Keratinocyte (primary cell): ENCODE results near the gene PEAK3. TPM values are rescaled to one million over a fixed set of nuclear protein-coding genes. Genes with fewer than 3 reads are reported as not detected.

Experiments used
- DNase-seq: peaks from one replicate; pipeline ENCODE4 v3.0.0-alpha.2; 2011; ENCODE audit warnings: low read depth, missing footprints, low spot score
- FAIRE-seq: peaks from 2 replicates; lab custom pipeline; 2011; peaks lifted over from hg19 to GRCh38; lab: Jason Lieb, UNC
- H2AFZ ChIP-seq: 2 replicates; pipeline ENCODE4 v1.6.0; 2012; ENCODE audit warnings: low read length, control low read depth, inconsistent platforms; ENCODE audit not compliant: control insufficient read depth
- H3K27ac ChIP-seq: 2 replicates; pipeline ENCODE4 v1.5.1; 2011; ENCODE audit warnings: low read length; ENCODE audit not compliant: control insufficient read depth, insufficient read depth
- H3K27me3 ChIP-seq: 3 replicates; pipeline ENCODE4 v1.6.0; 2011; ENCODE audit warnings: low read length; ENCODE audit not compliant: control insufficient read depth, insufficient read depth; ENCODE audit errors: extremely low read depth
- H3K36me3 ChIP-seq, 2 experiments: 2 replicates in 1 of 2; 3 replicates in 1 of 2; pipeline ENCODE4 v1.5.1; 2011; ENCODE audit warnings: low read length in 2 of 2, mild to moderate bottlenecking in 1 of 2; ENCODE audit not compliant: control insufficient read depth in 2 of 2, insufficient read depth in 2 of 2; ENCODE audit errors: extremely low read depth in 1 of 2
- H3K4me1 ChIP-seq: 3 replicates; pipeline ENCODE4 v1.5.1; 2011; ENCODE audit warnings: low read length; ENCODE audit not compliant: control insufficient read depth, insufficient read depth; ENCODE audit errors: extremely low read depth
- H3K4me2 ChIP-seq: 3 replicates; pipeline ENCODE4 v1.6.0; 2011; ENCODE audit warnings: low read depth, low read length; ENCODE audit not compliant: control insufficient read depth, insufficient read depth; ENCODE audit errors: extremely low read depth
- H3K4me3 ChIP-seq, 3 experiments: fragments of 200-600 bp in 1 of 3; sonication (generic) in 1 of 3; 2 replicates in 2 of 3; 3 replicates in 1 of 3; pipeline ENCODE4 v1.5.1; 2011 to 2016; ENCODE audit warnings: low read length in 3 of 3, mild to moderate bottlenecking in 3 of 3, control low read depth in 2 of 3, inconsistent platforms in 1 of 3, low read depth in 1 of 3, mixed read lengths in 1 of 3, mixed run types in 1 of 3, moderate library complexity in 1 of 3; ENCODE audit not compliant: control insufficient read depth in 2 of 3, insufficient read depth in 2 of 3; ENCODE audit errors: extremely low read depth in 1 of 3
- H3K79me2 ChIP-seq: 2 replicates; pipeline ENCODE4 v1.6.0; 2012; ENCODE audit warnings: low read length; ENCODE audit not compliant: control insufficient read depth, insufficient read depth
- H3K9ac ChIP-seq: 3 replicates; pipeline ENCODE4 v1.6.0; 2011; ENCODE audit warnings: low read length; ENCODE audit not compliant: control insufficient read depth, insufficient read depth; ENCODE audit errors: extremely low read depth
- H3K9me1 ChIP-seq: 3 replicates; pipeline ENCODE4 v1.6.0; 2011; ENCODE audit warnings: low read length; ENCODE audit not compliant: control insufficient read depth, insufficient read depth; ENCODE audit errors: extremely low read depth
- H3K9me3 ChIP-seq: 2 replicates; pipeline ENCODE4 v1.5.1; 2012; ENCODE audit warnings: low read depth, low read length; ENCODE audit not compliant: control insufficient read depth
- H4K20me1 ChIP-seq: 3 replicates; pipeline ENCODE4 v1.6.0; 2011; ENCODE audit warnings: low read length; ENCODE audit not compliant: control insufficient read depth, insufficient read depth; ENCODE audit errors: extremely low read depth
- CTCF ChIP-seq, 3 experiments: IDR thresholded peaks in 1 of 3; conservative IDR thresholded peaks in 1 of 3; optimal IDR thresholded peaks in 1 of 3; 2 replicates in 2 of 3; 3 replicates in 1 of 3; pipeline versions ENCODE3 to v1.5.1; 2011; ENCODE audit warnings: low read length in 3 of 3, mild to moderate bottlenecking in 3 of 3, moderate library complexity in 2 of 3, control low read depth in 1 of 3, inconsistent platforms in 1 of 3; ENCODE audit not compliant: insufficient read depth in 2 of 3; ENCODE audit errors: extremely low read depth in 1 of 3
- EZH2 ChIP-seq: IDR thresholded peaks from one replicate; pipeline ENCODE4 v1.6.1; 2012; ENCODE audit warnings: inconsistent platforms, mild to moderate bottlenecking, low read length, moderate library complexity
- dilution Hi-C: fragments of 300-500 bp; cut with MboI; formaldehyde crosslinking; loops from one replicate; pipeline ENCODE4 v1.7.0; 2020; ENCODE audit warnings: low sequenced_read_pairs; ENCODE audit not compliant: extremely low pct_ligation_motif_present
- polyA plus RNA-seq, 5 experiments: library from polyadenylated mRNA; depleted of rRNA in 3 of 5; stranded (reverse) in 3 of 5; stranded (forward) in 1 of 5; unstranded in 1 of 5; fragments of >200 nt; gene quantifications; 1 replicate in 1 of 5; 2 replicates in 3 of 5; 3 replicates in 1 of 5; pipeline versions ENCODE4 v1.2.1 to v1.2.3, GENCODE V29; 2011 to 2012; ENCODE audit warnings: missing spikeins in 2 of 5, low read depth in 1 of 5, low replicate concordance in 1 of 5

The PEAK3 gene
- polyA plus RNA-seq, 1 donor (not counting 4 experiments of a cell fraction or from before 2014, with no cell fraction given), result not detected

GRCh38 chr19:2244125-2244411 lies 37.9 kb downstream of the PEAK3 start:
- DNase-seq, result no peak
- no peak for FAIRE-seq
- Histone ChIP-seq H3K27ac (no peak overlapping the region), H3K9ac (no peak overlapping the region), H3K27me3 (no peaks in the 10 kb centered on the region), H4K20me1 (peaks cover 41% of the 10 kb centered on the region), H2AFZ (no peak overlapping the region), H3K36me3 (peaks cover 25 to 32% of the 10 kb centered on the region in 2 experiments), H3K9me1 (peaks cover 3% of the 10 kb centered on the region), H3K4me1 (peaks cover 24% of the 10 kb centered on the region), H3K79me2 (peaks cover 55% of the 10 kb centered on the region), H3K4me2 (no peak overlapping the region), H3K9me3 (no peaks in the 10 kb centered on the region), H3K4me3 (no peak overlapping the region)
- dilution Hi-C loops, result no loop called here
- TF ChIP-seq CTCF (optimal IDR thresholded peaks at IDR 0.05 in 1 of 3, IDR thresholded peaks at IDR 0.05 in 1 of 3, conservative IDR thresholded peaks at IDR 0.05 in 1 of 3; ENCODE audit: extremely low read depth in 1 of 3, insufficient read depth in 2 of 3, low read length in 3 of 3) (no peak), EZH2 (no peak)

GRCh38 chr19:2243274-2244124 lies 38.5 kb downstream of the PEAK3 start:
- Histone ChIP-seq H3K4me3 (no peak overlapping the region), H3K4me1 (peaks cover 29% of the 10 kb centered on the region), H3K9ac (no peak overlapping the region), H3K9me3 (no peaks in the 10 kb centered on the region), H3K79me2 (peaks cover 60% of the 10 kb centered on the region), H3K9me1 (peaks cover 3% of the 10 kb centered on the region), H3K27me3 (no peaks in the 10 kb centered on the region), H3K27ac (no peak overlapping the region), H2AFZ (no peak overlapping the region), H3K4me2 (no peak overlapping the region), H3K36me3 (peaks cover 25 to 33% of the 10 kb centered on the region in 2 experiments), H4K20me1 (peaks cover 40% of the 10 kb centered on the region)
- TF ChIP-seq CTCF (optimal IDR thresholded peaks at IDR 0.05 in 1 of 3, IDR thresholded peaks at IDR 0.05 in 1 of 3, conservative IDR thresholded peaks at IDR 0.05 in 1 of 3; ENCODE audit: extremely low read depth in 1 of 3, insufficient read depth in 2 of 3, low read length in 3 of 3) (no peak), EZH2 (no peak)
- dilution Hi-C loops, result no loop called here
- FAIRE-seq, result no peak
- no peak for DNase-seq
